NCI-H2107 treated with DMSO at 0.1 percent for 48 hours (cell line): Measurements from ENCODE around the gene SLC25A4.
"Not testable (repeated sequence)": the region's sequence is repeated elsewhere in the genome, so short reads cannot be mapped to it uniquely, and the experiment has no call there.

Source experiments
- DNase-seq: peaks from one replicate; lab custom pipeline; 2025; ENCODE audit not compliant: unreplicated experiment; lab: John Stamatoyannopoulos, UW

The SLC25A4 gene

DNA sequence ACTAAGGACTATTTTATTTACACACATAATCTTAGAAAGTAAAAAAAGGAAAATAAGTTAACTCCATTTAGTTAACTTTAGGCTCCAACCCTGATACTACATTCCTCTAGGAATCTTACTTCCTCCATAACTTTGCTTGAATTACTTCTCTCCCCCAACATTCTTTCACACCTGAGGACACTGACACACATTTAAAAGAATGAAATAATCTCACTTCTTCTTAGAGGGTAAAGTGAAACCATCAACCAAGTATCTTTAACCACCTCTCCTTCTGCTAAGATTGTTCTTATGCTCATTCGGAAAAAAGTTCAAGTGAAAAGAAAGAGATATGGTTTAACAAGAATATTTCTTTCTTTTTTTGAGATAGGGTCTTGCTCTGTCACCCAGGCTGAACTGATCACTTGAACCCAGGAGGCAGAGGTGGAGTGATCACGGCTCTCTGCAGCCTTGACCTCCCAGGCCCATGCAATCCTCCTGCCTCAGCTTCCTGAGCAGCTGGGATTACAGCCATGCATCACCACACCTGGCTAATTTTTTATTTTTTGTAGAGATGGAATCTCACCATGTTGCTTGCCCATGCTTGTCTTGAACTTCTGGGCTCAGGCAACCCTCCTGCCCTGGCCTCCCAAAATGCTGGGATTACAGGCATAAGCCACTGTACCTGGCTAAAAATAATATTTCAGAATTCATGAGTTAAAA, 28.5 kb downstream of the SLC25A4 start:
- no peak for DNase-seq

DNA sequence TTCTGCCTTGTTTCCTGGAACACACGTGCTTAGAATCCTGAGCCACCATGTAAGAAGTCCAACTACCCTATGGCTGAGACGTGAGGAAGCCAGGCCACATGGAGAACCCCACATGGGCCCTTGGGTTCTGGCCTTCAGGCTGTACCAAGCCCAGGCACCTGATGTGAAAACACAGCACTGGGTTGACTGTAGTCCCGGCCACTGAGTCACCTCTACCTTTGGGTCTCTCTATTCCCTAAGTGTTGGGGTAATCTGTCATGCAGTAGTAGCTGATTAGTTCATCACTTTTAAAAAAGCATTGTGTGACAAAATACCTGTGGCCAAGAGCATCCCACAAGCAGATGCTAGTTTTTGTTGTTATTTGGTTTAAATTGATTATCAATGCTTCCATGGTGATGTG, 36.4 kb downstream of the SLC25A4 start:
- DNase-seq: no peak

DNA sequence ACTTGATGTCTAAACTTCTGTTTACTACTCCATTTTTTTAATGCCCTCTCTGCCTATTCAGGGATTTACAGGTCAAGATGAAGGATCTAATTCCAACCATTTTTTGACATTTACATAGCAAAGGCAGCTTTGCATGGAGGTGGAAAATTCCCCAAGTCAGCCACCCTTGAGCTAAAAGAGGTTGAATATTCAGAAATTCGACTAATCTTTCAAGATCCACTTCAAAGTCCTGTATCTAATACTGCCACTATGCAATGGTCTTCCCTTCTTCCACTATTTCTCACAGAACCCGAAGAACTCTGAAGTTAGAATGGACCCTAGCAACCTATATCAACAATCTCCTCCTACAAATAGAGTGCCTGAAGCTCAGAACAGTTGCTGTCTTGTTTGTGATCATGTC, 39.2 kb downstream of the SLC25A4 start:
- DNase-seq: no peak

DNA sequence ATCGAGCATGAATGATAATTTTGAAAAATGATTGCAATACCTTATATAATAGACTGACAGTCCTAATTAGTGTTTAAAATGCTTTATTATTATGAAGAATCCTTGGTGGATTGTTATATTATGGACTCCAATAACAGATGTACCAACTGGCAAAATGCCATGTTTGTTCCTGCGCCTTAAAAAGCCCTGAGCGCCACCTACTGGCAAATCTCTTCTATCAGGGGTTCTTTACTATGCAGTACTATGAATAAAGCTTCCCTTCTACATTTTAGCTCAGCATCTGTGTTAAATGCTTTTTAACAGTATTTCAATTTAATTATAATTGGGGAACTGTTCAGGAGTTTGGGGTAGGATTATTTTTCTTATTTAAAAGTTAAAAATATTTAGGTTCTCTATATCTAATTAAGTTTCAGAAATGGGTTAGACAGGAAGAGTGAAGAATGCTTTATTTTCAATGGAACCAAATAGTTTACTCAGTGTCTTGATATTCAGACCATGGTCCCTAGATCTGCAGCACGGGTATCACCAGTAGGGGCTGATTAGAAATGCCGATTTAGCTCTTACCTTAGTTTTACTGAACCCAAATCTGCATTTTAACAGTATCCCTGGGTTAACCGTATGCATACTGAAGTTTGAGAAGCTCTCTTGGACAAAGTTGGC, 40.7 kb downstream of the SLC25A4 start:
- DNase-seq: peak; percentile 73

DNA sequence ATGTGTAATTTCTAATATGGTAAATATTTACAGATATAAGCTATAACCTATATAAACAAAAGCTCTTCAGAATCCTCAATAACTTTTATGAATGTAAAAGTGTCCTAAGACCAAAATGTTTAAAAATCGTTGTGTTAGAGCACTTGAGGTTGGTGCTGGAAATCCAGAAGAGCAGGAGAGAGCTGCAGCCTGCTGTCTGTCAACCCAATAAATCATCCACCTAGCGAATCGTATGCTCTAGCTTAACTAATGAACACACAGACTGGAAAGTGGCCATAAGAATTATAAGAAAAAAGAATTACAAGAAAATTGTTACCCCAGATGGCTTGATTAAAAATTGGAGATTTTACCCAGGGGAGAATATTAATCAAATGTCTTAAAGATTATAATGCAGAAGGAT, 43.7 kb downstream of the SLC25A4 start:
- no peak for DNase-seq

DNA sequence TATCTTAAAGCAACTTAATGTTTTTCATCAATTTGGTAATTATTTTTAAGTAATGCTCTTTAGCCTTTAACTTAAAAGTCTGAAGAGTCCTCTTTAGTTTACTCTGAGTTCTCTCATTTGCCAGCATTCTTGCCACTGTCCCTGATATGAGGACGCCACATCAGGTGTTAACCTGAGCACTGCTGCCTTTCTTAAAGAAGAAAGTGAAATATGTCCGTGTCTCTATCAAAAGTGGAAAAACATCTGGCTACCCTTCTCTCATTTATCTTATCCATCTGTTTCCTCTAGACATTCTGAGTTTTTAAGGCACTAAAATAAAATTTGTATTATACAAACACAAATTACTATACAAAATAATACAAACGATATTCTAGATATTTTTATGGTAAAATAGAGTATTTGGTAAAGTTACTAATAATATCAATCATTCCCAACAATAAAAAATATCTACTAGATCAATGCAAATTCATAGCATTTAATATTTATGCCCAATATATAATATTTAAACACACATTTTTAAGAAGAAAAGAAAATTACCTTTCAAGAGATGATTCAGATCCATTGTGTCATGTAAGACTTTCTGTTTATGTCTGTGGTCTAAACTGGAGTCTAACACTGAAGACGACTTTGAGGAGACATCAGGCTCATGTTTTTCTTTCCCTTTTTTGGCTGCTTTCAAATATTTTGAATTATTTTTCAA, 46.7 kb downstream of the SLC25A4 start:
- no peak for DNase-seq

DNA sequence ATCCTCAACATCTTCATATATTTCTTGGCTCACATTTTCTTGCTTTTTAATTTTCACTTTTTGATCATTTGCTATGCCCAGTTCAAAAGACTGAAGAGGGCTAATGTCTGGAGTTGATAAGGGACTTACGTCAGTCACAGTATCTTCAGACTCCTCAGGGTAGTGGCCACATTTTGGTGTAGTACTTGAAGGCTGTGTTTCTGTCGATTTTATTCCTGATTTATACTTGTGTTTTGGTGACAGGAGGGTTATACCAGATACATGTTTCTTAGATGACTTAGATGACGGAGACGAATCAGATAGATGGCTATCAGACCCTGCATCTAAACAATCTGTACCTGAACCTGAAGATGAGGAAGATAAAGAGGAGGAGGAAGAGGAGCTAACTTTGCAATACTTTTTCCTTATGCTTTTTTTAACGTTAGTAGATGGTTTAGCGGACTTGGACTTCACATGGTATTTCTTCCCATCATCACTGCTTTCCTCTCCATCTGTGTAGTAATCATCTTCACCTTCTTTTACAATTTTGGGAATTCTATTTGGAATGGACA, 47.3 kb downstream of the SLC25A4 start:
- no peak for DNase-seq

DNA sequence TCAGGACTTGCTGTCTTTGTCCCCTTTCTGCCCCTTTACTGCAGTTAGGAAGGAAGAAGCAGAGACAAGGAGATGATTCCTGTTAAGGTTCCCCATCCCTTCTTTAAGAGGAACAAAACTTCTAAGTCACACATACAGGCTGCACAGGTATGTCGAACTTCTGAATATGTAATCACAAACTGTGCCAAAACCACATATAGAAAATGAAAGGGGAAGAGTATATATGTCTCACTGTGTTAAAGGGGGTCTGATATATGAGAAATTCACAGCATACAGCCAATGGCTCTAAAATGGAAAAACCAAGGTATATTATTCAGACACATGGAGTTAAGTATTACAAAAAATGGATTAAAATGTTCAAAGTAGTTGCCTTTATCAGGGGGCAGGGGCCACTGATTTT, 49.0 kb downstream of the SLC25A4 start:
- no peak for DNase-seq

DNA sequence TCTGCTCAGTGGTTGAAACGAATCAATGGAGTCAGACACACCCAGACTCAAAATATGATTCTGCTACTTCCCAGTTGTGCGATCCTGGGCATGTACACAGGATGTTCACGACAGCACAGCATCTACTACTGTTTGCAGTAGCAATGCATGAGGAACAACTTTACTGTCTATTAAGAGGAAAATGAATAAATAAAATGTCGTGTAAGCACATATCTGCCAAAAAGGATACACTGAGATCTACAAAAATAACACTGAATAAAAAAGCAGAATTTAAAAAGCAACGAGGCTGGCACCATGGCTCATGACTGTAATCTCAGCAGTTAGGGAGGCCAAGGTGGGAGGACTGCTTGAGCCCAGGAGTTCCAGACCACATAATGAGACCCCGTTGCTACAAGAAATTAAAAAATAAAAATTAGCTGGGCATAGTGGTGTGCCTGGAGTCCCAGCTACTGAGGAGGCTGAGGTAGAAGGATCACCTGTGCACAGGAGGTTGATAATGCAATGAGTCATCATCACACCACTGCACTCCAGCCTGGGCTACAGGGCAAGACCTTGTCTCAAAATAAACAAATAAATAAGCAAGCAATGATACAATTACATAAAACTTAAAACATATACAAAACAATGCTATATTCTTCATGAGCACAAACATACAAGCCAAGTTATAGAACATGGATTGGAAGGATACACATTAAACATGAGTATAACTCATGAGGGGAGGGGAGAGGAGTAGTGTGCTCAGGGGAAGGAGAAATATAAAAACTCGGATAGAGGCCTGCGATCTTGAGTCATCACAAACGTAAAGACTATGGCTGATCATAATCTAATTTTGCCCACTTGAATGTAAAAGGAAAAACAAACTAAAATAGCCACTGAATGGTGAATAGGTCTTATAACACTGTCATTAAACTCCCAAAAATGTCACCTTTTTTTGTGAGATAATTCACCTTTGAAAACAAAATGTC, 52.1 kb downstream of the SLC25A4 start:
- no peak for DNase-seq

DNA sequence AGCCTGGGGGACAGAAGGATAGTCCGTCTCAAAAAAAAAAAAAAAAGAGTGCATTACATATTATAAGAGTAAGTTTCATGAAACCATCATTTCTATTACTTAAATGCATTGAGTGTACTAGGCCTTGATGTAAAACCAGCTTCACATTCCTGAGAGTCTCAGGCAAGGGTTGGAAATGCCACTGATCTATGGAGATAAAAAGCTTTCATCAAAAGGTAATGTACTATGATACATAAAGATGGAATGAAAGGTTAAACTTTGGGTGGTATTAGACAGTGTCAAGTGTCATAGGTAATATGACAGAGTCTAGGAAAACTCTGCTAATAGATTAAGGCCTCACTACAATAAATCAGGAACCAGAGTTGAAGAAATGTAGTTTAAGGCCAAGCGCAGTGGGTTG, 53.4 kb downstream of the SLC25A4 start:
- no peak for DNase-seq

DNA sequence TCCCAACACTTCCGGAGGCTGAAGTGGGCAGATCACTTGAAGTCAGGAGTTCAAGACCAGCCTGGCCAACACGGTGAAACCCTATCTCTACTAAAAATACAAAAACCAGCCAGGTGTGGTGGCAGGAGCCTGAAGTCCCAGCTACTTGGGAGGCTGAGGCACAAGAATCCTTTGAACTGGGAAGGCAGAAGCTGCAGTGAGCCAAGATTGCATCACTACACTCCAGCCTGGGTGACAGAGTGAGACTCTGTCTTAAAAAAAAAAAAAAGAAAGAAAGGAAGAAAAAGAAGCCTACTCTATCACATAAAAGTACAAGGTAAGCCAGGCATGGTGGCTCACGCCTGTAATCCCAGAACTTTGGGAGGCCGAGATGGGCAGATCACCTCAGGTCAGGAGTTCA, 55.1 kb downstream of the SLC25A4 start:
- not testable (repeated sequence) for DNase-seq
